Kidney (tissue), 14 donors: ENCODE measurements around the gene PRDM10. TPM values are rescaled to one million over a fixed set of nuclear protein-coding genes. Genes with fewer than 3 reads are reported as not detected.

Experiments used
- DNase-seq, 5 donors: peaks; one replicate each; pipeline ENCODE4 v3.0.0-alpha.2; 2013 to 2020
- FAIRE-seq: peaks from 2 replicates; lab custom pipeline; 2012; peaks lifted over from hg19 to GRCh38; lab: Jason Lieb, UNC
- H3K27ac ChIP-seq, 2 donors: one replicate each; pipeline ENCODE4 v1.7.0; 2013; ENCODE audit warnings: low read depth in 2 of 2, low read length in 2 of 2, inconsistent platforms in 1 of 2
- H3K27me3 ChIP-seq: one replicate; pipeline ENCODE4 v1.7.1; 2013; ENCODE audit warnings: low read length, inconsistent platforms; ENCODE audit not compliant: control insufficient read depth, insufficient read depth
- H3K36me3 ChIP-seq, 3 donors: one replicate each; pipeline versions ENCODE4 v1.7.0 to v1.7.1; 2013; ENCODE audit warnings: low read length in 3 of 3, control low read depth in 1 of 3, inconsistent platforms in 1 of 3; ENCODE audit not compliant: insufficient read depth in 3 of 3, control insufficient read depth in 2 of 3
- H3K4me1 ChIP-seq, 3 donors: one replicate each; pipeline versions ENCODE4 v1.7.0 to v1.7.1; 2013; ENCODE audit warnings: low read length in 3 of 3, inconsistent platforms in 1 of 3, low read depth in 1 of 3; ENCODE audit not compliant: control insufficient read depth in 2 of 3, insufficient read depth in 2 of 3
- H3K4me3 ChIP-seq, 3 donors: one replicate each; pipeline versions ENCODE4 v1.7.0 to v1.8.1; 2013; ENCODE audit warnings: low read length in 3 of 3, control low read depth in 1 of 3, inconsistent platforms in 1 of 3
- H3K9ac ChIP-seq, 3 donors: one replicate each; pipeline versions ENCODE4 v1.7.0 to v1.7.1; 2013; ENCODE audit warnings: low read length in 3 of 3, control low read depth in 1 of 3, inconsistent platforms in 1 of 3
- H3K9me3 ChIP-seq, 3 donors: one replicate each; pipeline versions ENCODE4 v1.7.0 to v1.7.1; 2013; ENCODE audit warnings: low read length in 3 of 3, control low read depth in 1 of 3, inconsistent platforms in 1 of 3; ENCODE audit not compliant: control insufficient read depth in 2 of 3, insufficient read depth in 1 of 3
- CTCF ChIP-seq: IDR thresholded peaks from 3 replicates; pipeline ENCODE4 v1.5.1; 2012; ENCODE audit warnings: mild to moderate bottlenecking, moderate library complexity, borderline replicate concordance; ENCODE audit not compliant: insufficient read depth; ENCODE audit errors: extremely low read depth
- intact Hi-C: fragments of 100-400 bp; cut with DNase I; formaldehyde crosslinking; loops from one replicate; pipeline ENCODE4 v1.11.1; 2022
- polyA plus RNA-seq: library from polyadenylated mRNA; stranded (reverse); fragments of 350-450 nt; fragmentation: Illumina TruSeq; extraction: RNeasy Lipid Tissue Mini Kit (QIAGEN cat#74804); gene quantifications from one replicate; pipeline ENCODE4 v1.2.3, GENCODE V29; 2014; ENCODE audit warnings: low read depth, low replicate concordance; ENCODE audit not compliant: insufficient read depth
- total RNA-seq: library from RNA; stranded (reverse); fragmentation: NEBNext Ultra II Directional; extraction: Animal tissue kit (Norgen Biotek cat#: 25700); gene quantifications from one replicate; pipeline ENCODE4 v1.2.1, GENCODE V29; 2021
- donor health status: control.
- donor health status: control.
- donor health status: control.
- donor health status: control.
- donor health status: control.
- donor health status: DM: yes; HTN: yes; CAD: no.
- donor health status: Normal renal cell carcinoma (clear cell type).

Gene PRDM10
- total and polyA plus RNA-seq, 2 donors from 2014 or later = 1.5 to 8.0 TPM

GRCh38 chr11:129856036-129856435 is 146.6 kb downstream of the PRDM10 start:
- Histone ChIP-seq H3K4me1 (peaks cover 0 to 3% (median under 1%) of the 10 kb centered on the region in 3 donors), H3K9ac (no peak overlapping the region), H3K27ac (no peak overlapping the region), H3K36me3 (peaks cover 0 to 3% (median 0%) of the 10 kb centered on the region in 3 donors), H3K4me3 (no peak overlapping the region), H3K9me3 (no peaks in the 10 kb centered on the region), H3K27me3 (no peaks in the 10 kb centered on the region)
- no peak for DNase-seq
- no peak for FAIRE-seq
- intact Hi-C loops = no loop called here
- no peak for TF ChIP-seq CTCF

GRCh38 chr11:129855086-129855485 is 147.5 kb downstream of the PRDM10 start:
- no peak for DNase-seq

GRCh38 chr11:129854232-129854805 is 148.3 kb downstream of the PRDM10 start:
- DNase-seq (no peak), FAIRE-seq (no peak)
- TF ChIP-seq CTCF = no peak
- H3K9ac ChIP-seq = no peak overlapping the region
- no peak overlapping the region for H3K4me3 ChIP-seq
- intact Hi-C loops = no loop called here
- H3K36me3 ChIP-seq = peaks cover 0 to 3% (median 0%) of the 10 kb centered on the region in 3 donors
- no peaks in the 10 kb centered on the region for H3K9me3 ChIP-seq
- H3K4me1 ChIP-seq = peaks cover 0 to 3% (median 0%) of the 10 kb centered on the region in 3 donors
- H3K27me3 ChIP-seq = no peaks in the 10 kb centered on the region
- H3K27ac ChIP-seq = no peak overlapping the region

More at GRCh38 chr11:129855086-129855485, 147.5 kb downstream of the PRDM10 start:
- H3K9ac ChIP-seq = no peak overlapping the region
- peaks cover 0 to 3% (median 0%) of the 10 kb centered on the region in 3 donors for H3K36me3 ChIP-seq
- no peak for FAIRE-seq
- intact Hi-C loops = no loop called here
- no peaks in the 10 kb centered on the region for H3K9me3 ChIP-seq
- H3K27ac ChIP-seq = no peak overlapping the region
- no peaks in the 10 kb centered on the region for H3K27me3 ChIP-seq
- TF ChIP-seq CTCF = no peak
- H3K4me3 ChIP-seq = no peak overlapping the region
- peaks cover 0 to 3% (median 0%) of the 10 kb centered on the region in 3 donors for H3K4me1 ChIP-seq
